ENCODE data around the gene DAND5. TPM values are rescaled to one million over a fixed set of nuclear protein-coding genes. Genes with fewer than 3 reads are reported as not detected.

Gene DAND5
- total RNA-seq, 1 donor from 2014 or later: not detected

DNA sequence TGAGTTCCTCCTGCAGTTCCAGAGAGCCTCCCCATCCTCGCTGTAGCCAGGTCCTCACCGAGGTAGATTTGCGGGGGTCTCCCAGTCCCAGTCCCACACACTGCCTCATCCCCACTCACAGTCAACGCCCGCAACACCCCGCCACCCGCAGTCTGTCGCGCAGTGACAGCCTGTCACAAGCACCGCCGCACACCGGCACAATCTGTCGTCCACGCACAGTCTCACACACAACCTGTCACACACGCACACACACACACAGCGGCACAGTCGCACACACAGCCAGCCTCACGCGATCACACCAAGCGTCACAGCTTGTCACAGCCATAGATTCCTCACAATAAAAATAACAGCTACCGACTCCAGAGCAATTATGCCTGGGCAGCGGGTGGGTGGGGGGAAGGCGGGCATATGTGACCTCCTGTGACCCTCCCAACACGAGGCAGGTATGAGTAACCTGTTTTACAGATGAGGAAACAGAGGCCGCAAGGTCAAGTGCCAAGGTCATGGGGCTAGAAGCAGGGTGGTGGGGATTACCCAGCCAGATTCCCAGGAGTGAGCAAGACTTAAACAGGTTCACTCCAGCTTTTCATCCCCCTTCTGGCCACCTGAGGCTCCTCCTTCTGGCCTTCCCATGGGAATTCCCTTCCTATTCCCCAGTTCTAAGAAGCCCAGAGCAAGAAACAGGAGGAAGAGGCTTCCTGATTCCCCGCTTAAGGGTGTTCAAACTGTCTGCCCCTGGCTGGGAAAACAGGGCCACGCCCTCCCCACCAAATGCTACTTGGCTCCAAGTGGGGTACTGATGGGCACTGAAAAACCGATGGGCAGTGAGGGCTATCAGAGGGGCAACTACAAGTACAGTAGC is 39.8 kb downstream of the DAND5 start:
- no peak for DNase-seq (ENCODE audit: low spot score)

DNA sequence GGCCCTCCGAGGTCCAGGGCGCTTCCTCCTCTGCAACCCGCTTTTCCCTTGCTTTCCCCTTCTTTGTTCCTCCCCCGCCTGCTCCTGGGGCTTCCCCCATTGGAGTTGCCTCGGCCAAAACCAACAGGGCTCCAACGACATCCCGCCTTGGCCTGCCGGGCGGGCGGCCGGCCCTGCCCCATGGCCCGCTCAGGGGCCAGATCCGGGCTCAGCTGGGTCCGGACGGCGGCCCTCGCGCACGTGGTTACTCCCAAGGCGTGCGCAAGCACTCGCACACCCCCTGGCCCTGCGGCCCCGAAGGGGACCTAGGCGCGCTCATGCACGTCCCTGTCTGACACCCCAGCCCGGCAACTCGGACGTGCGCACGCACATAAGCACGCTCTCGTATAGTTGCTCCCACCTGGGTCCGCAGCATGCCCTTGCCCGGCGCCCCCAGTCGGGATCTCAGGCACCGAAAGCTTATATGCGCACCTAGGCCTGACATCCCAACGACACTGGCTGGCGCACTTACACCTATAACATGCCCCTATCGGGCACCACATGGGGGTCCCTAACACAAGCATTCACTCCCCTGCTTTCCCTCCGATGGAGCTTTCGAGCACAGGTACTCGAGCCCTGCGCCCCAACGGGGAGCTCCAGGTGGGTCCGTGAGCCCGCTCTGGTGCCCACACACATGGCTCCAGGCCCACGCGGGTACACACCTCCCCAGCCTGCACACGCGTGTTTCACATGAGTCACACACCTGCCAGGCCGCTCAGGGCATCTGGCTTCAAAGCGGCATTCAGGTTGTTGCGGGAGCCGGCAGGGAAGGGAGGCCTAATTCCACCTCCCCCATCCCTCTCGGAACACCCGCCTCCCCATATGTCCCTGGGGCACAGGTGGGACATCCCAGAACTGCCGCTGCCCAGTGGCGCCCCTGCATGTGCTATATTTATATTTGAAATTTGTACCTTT is 40.9 kb downstream of the DAND5 start:
- DNase-seq (ENCODE audit: low spot score): no peak

DNA sequence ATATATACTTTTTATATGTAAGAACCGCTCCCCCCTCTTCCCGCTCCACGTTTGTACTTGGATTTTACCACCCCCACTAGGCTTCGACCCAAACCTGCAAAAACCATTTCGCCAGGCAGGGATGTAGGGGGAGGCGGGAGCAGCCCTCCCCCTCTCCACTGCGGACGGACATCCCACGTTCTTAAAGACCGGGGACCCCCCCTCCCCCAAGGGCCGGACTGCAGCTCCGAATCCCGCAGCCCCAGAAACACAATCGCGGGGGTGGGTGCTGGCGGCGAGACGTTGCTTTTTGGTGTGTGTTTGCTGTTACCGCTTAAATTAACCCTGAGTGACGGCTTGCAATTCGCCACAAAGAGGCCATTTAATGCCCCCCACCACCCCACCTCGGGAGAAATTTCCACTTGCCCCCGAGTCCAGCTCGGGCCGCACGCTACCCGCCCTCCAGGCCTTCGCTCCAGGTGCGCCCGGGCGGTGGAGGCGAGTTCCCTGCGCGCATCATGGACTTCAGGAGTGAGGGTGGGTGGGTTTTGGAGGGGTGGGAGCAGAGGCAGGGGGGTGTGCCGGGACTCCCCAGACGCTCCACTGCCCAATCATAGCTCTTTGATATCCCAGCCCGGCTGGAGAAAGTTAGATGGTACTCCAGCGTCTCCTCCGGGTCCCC is 41.7 kb downstream of the DAND5 start:
- no peak for DNase-seq (ENCODE audit: low spot score)

DNA sequence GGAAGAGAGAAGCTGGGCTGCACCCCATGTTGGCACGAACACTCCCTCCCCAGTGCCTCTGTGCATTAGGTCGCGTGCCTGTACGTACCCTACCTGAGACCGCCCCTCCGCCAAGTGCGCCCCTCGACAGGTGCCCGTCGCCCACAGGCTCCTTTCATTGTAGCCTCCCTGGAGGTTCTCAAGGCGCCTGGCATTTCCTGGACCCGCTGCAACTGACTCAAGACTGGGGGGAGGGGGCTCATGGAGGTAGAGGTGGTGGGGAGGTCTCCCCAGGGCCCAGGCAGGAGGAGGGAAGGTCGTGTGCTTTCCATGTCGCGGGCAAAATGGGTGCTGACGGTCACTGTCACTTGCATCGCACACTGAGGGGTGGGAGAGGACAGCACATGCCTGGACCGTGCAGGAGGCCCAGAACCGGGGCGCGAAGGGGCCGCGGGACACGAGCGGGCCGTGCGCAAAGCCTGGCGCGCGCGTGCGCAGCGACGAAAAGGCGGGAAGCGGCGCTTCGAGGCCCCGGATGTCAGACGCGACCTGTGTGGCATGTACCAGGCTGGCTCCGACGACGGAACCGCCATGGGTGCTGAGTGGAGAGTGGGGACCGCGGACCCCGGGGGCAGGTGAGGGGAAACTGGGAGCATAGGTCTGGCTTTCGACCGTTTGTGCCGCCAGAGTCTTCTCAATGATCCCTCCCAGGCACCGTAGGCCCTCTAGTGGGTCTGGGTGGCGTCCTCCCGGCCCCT is 42.4 kb downstream of the DAND5 start:
- no peak for DNase-seq (ENCODE audit: low spot score)

DNA sequence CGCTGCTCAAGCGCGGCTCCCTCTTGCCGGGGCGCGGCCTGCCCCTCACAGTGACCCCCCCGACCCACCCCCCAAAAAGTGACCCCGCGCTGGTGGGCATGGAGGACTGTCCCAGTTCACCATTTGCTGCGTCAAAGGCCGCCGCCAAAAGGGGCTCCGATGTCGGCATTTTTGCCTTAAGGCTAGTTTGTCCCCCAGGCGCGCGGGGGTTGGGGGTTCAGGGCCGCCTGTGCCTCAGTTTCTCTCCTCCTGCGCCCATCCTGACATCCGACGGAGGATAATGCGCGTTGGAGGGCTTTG is 43.0 kb downstream of the DAND5 start:
- no peak for DNase-seq (ENCODE audit: low spot score)

DNA sequence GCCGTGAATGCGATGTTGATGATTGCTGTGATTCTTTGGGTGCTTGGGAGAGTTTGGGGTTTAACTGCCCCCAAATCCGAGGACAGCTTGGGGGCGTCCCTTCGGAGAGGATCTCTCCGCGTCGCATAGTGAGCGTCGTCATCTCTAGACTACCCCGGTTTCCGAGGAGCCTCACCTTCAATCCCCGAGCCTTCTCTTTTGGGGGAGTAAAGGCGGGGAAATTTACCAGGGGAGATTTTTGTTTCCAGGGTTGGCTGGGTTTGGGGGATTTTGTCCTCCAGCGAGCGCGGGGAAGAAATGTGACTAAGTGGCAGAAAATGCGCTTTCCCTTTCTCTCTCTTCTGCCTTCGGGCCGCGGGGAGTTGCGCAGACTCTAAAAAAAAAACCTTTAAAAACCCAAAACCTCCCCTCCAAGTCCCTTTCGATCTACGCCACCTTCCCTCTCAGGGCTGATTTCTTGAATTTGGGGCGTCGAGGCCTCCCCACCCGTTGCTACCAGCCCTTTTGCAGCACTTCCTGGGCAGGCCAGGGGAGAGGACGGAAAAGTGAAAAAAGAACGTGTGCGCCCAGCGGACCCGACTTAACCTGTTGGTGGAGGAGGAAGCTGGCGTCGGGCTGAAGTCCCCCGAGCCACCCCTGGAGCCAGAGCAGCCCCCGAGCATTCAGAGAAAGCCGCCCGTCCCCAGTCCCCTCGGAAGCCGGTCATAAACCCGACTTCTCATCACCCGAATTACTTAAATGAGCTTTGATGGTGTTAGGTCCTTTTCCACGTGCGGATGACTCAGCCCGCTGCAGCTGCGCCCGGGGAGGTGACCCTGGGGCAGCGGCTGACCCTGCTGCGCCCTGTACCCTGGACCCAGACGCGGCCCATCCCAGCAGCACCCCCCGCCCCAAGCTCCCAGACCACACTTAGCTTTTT is 43.6 kb downstream of the DAND5 start:
- no peak for DNase-seq (ENCODE audit: low spot score)

DNA sequence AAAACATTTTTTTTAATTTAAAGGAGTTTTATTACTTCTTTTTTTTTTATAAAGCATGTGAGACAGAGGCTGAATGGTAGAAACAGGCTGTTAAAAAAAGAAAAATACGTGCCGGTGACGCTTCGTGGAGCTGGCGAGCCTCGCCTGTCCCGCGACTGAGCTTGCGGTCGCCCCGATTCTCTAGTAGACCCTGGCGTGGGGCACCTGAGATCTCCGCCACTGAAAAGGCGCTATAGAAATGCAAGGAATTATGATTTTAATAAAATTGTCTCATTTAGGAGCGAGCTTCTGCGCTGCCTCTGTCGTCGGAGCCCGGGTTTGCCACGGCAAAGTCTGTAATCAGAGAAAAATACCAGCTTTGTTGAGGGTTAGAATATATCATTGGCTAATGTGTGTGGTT is 44.3 kb downstream of the DAND5 start:
- DNase-seq (ENCODE audit: low spot score): no peak

DNA sequence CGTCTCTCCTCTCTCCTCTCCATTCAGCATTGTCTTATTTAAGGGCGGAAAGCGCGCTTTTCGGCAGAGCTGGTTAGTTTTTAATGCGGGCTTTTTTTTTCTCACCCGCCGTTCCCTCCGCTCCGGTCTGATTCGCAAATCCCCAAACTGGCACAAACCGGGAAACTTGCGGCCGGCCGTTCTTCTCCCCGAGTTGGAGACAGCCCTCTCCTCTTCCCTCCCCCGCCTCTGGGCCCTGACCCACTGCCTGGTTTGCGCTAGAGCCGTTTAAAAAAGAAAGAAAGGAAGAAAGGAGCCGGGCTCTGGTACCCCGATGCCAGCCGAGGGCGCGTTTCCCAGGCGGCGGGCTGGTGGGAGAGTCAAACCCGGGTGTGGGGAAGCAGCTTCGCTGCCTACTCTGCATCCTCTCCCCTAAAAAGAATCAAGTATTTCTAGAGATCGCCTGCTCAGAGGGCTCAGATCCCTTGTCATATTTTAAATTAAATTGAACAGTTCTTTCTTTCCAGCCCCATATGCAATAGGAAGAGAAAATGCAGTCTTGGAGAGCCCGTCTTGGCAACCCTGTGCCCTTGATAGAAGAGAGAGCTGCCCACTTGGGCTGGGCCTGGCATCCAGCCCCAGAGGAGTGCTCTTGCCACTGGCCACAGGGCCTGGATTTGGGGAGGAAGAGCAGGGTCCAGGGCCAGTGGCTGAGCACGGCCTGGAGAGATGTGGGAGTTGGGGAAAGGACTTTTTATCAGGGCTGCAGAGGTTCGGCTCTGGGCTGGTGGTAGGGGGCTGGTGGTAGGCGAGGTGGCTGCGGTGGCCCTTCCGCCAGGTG is 44.9 kb downstream of the DAND5 start:
- no peak for DNase-seq (ENCODE audit: low spot score)

DNA sequence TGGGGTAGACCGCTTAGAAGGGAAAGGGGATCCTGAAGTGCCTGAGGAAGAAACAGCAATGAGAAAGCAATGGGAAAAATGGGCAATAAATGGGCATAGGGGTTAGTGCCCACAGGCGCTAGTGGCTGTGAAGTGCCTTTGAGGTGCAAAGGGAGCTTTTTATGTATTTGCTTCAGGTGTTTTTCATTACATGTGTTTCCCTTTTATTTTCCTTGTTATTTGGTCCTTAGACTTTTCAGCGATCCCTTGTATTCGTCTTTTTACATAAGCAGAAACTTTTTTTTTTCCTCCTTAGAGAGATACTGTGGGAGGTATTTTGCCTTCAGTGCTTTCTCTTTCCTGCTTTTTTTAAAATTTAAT is 45.5 kb downstream of the DAND5 start:
- DNase-seq (ENCODE audit: low spot score): no peak

DNA sequence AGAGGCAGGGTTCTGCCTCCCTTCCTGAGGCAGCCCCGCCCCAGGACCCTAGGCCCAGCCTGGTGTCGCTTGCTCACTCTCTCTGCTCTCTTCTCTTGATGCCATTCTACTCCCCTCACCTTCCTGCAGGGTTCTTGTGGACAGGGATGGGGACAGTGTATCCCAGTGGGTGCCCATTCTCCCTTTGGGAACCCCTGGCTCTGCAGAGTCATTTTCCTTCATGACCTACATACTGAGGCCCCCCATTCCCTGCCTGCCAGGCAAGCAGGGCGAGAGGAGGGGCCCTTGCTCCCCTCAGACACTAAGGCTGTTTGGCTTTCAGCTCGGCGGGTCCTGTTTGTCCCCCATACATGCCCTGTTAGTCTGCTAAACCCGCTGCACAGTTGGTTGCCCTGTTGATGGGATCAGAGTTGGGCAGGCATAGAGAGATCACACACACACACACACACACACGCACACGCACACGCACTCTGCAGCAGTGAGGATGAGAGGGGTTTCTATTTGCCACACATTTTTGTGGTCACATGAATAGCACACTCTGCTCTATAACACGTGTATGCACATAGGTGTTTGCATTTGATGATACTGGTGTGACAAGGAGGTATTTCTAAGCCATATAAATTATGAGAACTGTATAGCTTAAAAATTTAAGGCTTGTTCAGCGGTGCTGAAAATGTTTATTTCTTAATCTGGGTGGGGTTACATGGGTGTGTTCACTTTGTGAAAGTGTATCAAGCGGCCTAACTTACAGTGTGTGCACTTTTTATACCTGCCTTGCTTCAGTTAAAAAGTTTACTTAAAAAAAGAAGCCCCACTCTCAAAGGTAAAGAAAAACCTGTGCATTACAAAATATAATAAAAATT is 46.2 kb downstream of the DAND5 start:
- DNase-seq (ENCODE audit: low spot score): no peak

DNA sequence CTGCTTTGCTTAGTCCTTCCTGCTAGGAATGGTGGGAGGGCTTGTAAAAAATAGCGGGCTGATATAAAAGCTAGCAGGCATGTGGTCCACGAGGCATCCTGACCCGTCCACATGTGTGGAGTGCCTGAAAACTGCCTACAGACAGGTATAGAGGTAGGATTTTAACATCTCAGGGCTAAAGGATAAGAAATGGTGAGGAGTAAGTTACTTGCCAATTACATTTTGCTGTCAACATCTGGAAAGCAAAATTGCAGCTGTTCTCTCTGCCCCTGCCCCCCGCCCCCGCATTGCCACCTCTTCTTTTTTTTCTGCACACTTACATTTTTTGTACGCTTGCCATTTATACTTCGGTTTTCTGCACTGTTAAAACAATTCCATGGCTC is 46.9 kb downstream of the DAND5 start:
- DNase-seq (ENCODE audit: low spot score): no peak

DNA sequence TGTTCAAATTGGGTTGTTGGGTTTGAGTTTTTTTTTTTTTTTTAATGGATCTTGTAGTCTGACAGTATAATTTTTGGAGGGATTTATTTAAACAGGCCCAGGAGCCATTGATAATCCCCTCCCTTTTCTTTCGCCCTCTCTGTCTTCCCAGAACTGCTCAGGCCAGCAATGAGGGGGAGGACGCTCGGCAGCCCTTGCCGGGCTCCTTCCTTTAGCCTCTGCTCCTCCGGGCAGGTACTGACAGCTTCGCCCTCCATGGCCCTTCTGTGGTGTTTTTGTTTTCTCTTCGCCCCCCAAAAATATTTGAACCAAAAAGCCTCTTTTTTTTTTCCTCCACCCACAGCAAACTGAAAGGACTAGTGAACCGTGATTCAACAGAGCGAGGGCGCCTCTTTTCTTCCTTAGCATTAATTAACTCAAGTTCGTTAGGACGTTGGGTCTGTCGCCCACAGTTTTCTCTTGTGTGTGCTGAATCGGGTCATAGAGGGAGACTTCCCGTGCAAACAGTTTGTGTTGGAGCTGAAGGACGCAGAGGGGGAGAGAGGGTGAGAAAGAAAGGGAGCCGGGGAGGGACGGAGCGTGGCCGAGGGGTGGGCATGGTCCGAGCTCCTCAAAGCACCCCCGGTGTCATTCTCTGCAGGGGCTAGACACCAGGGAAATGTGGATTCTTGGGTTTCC is 47.4 kb downstream of the DAND5 start:
- DNase-seq (ENCODE audit: low spot score): no peak

DNA sequence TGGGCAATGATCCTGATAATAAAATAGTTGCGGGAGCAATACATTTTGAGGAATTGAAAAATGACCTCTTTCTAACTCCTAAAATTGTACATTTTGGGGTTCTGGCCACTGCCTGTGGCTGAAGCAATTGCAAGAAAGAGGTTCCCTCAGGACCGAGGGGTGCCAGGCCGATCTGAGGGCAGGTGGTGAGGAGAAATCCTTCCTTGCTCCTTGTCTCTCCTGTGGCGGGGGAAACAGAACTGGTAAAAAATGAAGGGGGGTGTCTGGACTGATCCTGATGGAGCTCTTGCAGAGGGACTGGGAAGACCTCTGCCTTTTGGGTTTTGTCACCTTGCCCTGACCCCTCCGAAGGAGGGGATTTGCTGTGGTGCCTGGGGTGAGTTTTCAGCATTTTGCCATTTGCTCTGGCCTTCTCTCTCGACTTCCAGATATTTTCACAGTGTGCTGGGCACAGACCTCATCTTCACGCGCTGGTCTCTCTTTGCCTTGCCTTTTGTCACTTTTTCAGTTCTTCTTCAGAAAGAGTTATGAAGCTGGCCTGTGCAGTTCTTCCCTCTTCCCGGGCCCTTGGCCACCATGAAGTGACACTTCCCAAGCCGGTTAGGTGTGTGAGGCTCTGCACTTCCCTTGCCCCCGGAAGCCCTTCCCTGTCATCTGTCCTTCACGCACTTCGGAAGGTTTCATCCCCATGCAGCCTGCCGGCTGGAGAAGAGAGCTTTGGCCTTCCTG is 48.1 kb downstream of the DAND5 start:
- no peak for DNase-seq (ENCODE audit: low spot score)

DNA sequence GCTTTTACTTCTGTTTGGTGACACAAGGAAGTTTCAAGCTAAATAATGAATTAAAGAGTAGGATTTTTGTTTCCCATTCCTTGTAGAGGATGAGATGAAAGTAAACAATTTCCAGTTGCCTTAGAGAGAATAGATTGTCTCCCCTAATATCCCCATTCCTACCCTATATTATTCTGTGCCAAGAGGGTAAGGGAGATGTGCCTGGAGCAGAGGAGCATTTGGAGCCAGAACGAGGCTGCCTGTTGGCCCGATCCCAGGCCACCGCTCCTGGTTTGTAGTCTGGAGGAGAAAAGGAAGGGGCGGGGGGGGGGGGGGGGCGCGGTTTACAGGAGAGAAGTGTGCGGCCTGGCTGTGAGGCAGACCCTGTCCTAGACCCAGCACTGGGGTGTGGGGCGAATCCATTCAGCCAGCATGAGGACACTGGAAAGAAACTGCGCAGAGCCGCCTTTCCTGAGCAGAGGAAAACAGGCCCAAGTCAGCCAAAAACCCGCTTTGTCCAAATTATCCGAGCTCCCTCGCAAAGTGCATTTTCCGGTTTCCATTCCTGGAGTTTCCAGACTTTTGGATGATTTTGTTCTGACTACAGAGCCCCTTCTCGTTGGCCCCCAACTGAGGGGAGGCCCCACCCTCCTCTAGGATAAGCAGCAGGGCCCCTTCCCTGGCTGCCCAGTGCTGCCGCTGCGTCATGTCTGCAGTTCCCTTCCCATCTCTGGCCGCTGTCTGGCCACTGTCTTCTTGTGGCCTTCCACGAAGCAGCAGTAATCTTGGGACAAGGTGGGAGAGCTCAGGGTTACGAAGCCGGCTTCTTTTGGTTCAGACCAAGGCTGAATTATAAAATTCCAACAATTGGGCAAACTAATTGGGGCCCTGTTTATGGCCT is 48.9 kb downstream of the DAND5 start:
- no peak for DNase-seq (ENCODE audit: low spot score)

DNA sequence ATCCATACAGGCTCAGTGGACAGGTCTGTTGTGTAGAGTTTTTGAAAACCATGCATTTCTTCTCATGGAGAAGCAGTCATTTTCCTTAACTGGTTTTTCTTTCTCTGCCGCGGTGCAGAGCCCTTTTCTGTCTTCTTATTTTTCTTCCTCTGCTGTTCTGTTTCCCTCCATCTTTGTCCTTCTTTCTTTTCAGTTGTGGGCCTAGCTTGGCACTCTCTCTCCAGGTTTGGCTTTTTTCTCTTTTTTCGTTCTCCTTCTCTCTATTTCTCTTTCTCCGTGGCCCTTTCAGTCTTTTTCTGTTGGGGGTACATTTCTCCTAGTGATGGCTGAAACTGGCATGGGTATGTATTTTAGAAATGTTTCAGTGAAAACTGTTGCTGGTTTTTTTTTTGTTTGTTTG is 50.0 kb downstream of the DAND5 start:
- no peak for DNase-seq (ENCODE audit: low spot score)

DNA sequence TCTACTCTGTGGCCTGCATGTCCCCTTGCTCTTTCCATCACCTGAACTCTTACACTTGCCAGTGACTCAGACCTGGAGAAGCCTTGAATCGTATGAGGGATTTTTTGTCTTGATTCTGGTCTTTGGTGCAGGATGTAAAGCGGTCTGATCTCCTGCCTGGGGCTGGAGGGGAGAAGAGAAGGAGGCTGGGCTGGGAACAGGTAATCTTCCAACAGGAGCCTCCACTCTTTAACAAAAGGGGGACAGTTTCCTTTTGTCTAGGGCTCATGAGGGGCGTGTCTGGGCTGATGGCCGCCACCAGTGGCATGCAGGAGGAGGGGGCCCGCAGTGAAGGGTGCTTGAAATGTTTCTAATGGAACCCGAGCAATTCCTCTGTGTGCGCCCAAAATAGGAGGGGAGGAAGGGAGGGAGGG is 50.6 kb downstream of the DAND5 start:
- DNase-seq (ENCODE audit: low spot score): no peak

Measured in ureter (tissue), 1 donor.